ENCODE measurements around the gene SEC23B.

GRCh38 chr20:18506744-18507143, 996 bp upstream of the SEC23B start:
- TF ChIP-seq, protein P1, sequence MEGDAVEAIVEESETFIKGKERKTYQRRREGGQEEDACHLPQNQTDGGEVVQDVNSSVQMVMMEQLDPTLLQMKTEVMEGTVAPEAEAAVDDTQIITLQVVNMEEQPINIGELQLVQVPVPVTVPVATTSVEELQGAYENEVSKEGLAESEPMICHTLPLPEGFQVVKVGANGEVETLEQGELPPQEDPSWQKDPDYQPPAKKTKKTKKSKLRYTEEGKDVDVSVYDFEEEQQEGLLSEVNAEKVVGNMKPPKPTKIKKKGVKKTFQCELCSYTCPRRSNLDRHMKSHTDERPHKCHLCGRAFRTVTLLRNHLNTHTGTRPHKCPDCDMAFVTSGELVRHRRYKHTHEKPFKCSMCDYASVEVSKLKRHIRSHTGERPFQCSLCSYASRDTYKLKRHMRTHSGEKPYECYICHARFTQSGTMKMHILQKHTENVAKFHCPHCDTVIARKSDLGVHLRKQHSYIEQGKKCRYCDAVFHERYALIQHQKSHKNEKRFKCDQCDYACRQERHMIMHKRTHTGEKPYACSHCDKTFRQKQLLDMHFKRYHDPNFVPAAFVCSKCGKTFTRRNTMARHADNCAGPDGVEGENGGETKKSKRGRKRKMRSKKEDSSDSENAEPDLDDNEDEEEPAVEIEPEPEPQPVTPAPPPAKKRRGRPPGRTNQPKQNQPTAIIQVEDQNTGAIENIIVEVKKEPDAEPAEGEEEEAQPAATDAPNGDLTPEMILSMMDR (IDR thresholded peaks at IDR 0.05): no peak
- no peak for TF ChIP-seq POLR2AphosphoS5 (IDR thresholded peaks at IDR 0.05; ENCODE audit: low read depth, low read length)
- no peak for TF ChIP-seq REST (IDR thresholded peaks at IDR 0.05; ENCODE audit: insufficient read depth in 1 of 2, low read depth in 2 of 2, low read length in 1 of 2)
